GM19099 (cell line): ENCODE data around the gene AUTS2.

Source experiments
- POLR2A ChIP-seq: IDR thresholded peaks from 3 replicates; pipeline ENCODE4 v1.6.1; 2011; ENCODE audit warnings: low read depth; ENCODE audit not compliant: insufficient read length; ENCODE audit errors: extremely low read depth

AUTS2 gene

DNA sequence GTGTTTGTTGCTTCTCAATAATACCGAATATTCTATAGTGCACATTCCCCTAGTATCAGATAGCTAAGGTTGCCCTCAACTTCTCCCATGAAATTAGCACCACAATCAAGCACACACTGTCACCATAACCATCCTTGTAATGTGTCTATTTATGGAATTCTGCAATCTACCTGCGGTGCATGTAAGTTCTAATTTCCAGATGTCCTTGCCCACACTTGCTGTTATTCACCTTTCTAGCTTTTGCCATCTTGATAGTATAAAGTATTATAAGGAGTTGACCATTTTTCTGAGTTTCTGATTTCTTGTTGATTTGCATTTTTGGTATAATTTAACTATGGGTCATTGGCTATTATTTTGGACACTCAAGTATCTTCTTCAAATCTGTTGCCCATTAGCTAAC lies 1043.6 kb downstream of the AUTS2 start:
- no peak for TF ChIP-seq POLR2A

- no peak for TF ChIP-seq POLR2A
Measured at GRCh38 chr7:70645279-70645678, 1047.0 kb downstream of the AUTS2 start.

DNA sequence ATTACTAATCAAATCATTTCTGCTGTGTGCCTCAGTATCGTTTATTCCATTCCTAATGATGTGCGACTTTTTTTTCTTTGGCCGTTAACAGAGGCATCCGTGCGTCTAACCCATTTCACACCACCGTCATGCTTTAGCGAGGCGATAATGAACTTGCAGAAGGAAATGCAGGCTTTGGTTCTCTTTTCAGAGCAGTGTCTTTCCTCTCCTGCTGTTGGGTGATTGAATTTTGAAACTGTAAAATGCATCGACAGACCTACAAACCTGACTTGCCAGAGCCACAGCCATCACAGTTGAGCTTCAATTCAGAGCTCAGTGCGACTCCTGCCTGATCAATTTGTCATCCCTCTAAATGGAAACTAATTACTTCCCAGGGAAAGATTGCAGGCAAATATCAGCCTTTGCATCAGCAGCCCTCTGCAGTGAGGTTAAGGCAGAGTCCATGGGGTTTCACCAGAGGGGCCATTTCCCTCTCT lies 1047.6 kb downstream of the AUTS2 start:
- TF ChIP-seq POLR2A, result no peak

DNA sequence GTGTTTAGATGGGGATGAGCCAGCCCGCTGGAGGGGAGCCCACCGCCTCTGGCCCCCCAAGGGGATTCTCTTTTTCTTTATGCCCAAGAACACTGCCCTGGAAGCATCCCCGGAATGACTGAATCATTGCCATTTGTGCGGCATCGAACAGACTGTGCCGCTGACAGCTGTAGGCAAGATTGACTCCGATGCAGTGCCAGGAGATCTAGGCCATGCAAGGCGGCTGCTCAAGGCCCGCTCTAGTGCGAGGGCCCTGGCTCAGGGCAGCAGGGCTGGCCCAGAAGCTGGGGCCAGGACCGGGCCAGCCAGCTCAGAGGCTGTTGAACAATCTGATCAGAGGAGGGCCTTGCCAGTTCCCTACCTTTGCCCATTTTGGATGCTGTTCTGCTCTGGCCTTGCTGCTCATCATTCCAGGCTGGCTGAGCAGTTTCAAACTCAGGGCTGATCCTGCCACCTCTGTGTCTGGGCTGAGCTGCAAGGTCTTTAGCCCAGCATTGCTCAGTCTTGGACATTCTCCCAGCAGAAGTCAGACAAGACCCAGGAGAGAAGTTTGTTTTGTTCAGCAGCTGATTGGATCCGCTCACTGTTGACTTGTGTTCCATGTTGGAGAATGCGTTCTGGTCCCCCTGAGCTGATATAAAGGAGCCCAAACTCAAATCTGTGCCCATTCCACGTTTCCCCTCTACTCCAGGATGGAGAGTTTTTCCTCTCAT lies 1048.4 kb downstream of the AUTS2 start:
- no peak for TF ChIP-seq POLR2A

DNA sequence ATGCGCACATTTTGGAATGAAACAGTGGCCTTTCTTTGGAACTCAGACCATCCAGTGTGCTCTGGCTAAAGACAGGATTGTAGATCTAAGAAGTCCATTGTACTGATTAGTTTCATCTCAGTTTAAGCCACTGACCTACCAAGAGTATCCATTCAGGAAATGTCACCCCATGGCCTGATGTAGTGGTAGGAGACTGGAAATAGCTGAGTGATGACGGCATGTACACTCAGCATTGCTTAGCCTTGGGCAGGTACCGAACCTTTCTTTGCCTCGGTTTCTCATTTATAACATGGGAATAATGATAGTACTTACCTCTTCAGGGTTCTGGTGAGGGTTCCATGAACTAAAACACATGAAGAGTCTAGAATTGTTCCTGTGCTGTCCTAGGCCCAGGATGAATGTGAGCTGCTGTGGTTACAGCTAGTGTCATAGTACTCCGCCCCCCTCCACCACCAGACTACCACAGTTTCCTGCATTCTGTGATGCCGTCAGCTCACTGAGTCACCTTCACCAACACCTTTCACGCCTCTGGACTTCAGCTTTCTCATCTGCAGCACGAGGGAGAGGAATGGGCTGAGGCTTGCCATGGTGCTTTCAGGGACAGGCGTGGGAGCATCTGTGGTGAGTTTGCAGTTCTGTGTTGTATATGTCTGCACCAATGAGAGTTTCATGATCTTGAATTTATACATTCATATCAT lies 1049.7 kb downstream of the AUTS2 start:
- no peak for TF ChIP-seq POLR2A

GRCh38 chr7:70649323-70649722 lies 1051.0 kb downstream of the AUTS2 start:
- no peak for TF ChIP-seq POLR2A

- no peak for TF ChIP-seq POLR2A
Measured at GRCh38 chr7:70654146-70654545, 1055.9 kb downstream of the AUTS2 start.

DNA sequence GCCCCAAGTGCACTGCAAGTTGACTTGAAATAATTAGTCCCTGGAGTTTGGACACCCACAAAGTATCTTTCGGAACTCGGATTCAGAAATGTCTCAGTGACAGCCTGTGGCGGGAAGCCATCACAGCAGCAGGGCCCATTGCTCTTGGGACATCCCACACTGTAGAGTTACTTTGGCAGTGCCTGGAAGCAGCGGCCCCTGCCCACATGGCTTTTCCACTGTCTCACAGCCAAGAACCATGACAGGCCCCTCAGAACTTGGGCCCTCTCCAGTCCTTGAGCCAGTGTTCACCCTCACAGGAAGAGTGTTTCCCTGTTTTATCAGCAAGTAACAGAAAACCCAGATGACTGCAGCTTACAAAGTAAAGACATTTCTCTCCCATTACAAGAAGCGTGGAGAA lies 1056.7 kb downstream of the AUTS2 start:
- TF ChIP-seq POLR2A, result no peak

DNA sequence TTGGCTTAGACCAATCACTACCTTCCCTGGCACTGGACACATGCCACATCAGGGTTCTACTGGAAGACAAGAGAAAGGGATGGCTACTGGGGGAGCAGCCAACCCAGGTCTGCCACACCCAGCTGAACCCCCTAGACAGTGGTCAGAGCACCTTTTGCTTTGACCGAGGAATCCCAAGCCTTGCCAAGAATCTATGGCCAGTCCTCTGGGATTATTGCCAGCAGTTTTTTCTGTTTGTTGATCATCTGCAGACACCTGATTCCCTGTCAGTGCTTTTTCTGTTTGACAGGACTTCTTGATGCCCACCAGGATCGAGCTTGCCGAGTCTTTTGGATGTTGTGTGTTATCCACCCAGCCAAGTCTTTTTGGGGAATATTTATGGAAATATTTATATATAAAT lies 1057.4 kb downstream of the AUTS2 start:
- TF ChIP-seq POLR2A, result no peak

GRCh38 chr7:70657571-70657970 lies 1059.3 kb downstream of the AUTS2 start:
- TF ChIP-seq POLR2A, result no peak

GRCh38 chr7:70657989-70658632 lies 1059.8 kb downstream of the AUTS2 start:
- no peak for TF ChIP-seq POLR2A

DNA sequence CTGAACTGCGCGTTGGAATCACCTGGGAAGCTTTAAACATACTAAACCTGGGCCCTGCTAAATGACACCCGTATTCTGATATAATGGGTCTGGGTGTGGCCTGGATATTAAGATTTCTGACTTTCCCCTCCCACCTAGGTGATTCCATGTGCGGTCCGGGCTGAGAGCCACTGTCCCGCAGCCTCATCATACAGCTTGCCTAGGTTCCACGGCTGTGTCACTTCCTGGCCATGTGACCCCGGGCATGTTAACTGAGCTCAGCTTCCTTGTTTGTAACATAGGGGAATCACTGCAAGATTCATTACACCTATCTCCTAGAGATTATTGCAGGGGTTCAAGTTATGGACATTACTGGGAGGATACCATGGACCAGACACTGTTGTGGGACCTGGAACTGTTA lies 1061.0 kb downstream of the AUTS2 start:
- no peak for TF ChIP-seq POLR2A

DNA sequence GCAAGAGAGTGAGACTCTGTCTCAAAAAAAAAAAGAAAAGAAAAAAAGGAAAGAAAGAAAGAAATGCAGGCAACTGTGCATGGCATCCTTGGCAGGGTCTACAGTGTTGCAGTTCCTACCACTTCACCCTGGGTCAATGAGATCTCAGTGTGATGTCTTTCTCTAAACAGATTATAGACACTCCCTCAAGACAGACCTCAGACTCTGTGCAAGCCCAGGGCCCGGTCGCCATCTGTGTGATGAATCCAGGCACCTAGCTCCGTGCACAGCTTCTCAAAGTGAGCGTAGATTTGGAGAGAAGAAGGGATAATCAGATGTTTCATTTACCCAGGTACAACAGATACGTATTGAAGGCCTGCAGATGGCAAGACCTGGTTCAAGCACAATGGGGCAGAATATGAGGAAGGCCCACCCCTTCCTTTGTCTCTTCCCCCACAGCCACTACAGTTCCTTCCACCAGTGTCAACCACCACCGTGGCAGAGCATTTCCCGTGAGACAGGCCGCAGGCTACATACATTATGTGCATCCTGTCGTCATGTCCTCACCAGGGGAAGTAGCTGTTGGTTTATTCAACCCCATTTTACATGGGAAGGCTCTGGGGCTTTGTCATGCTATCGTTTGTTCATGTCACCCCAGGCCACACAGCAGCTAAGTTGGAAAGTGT lies 1062.0 kb downstream of the AUTS2 start:
- TF ChIP-seq POLR2A, result no peak

- TF ChIP-seq POLR2A, result no peak
Measured at GRCh38 chr7:70660819-70661191, 1062.5 kb downstream of the AUTS2 start.

GRCh38 chr7:70663680-70664079 lies 1065.4 kb downstream of the AUTS2 start:
- TF ChIP-seq POLR2A, result no peak
